GM21367 (cell line): ENCODE data around the gene SPOCK2.
A peak's percentile ranks its signal among the peaks of the same experiment; 100 is the strongest.

Experiments used
- ATAC-seq: cut with Tn5 transposase; IDR thresholded peaks from one replicate; pipeline ENCODE4 v1.9.1; 2021; ENCODE audit not compliant: unreplicated experiment

Gene SPOCK2

GRCh38 chr10:72058989-72059842 lies 29.1 kb downstream of the SPOCK2 start:
- ATAC-seq = no peak

- no peak for ATAC-seq
Measured at GRCh38 chr10:72058347-72058898, 29.9 kb downstream of the SPOCK2 start.

GRCh38 chr10:72056932-72057751 lies 31.2 kb downstream of the SPOCK2 start:
- no peak for ATAC-seq

GRCh38 chr10:72056113-72056512 lies 32.2 kb downstream of the SPOCK2 start:
- no peak for ATAC-seq

- ATAC-seq = no peak
Measured at GRCh38 chr10:72053690-72054089, 34.7 kb downstream of the SPOCK2 start.

- no peak for ATAC-seq
Measured at GRCh38 chr10:72050873-72051272, 37.5 kb downstream of the SPOCK2 start.

- ATAC-seq = no peak
Measured at GRCh38 chr10:72049969-72050781, 38.2 kb downstream of the SPOCK2 start.

GRCh38 chr10:72049472-72049871 lies 38.9 kb downstream of the SPOCK2 start:
- no peak for ATAC-seq

GRCh38 chr10:72048450-72049124 lies 39.8 kb downstream of the SPOCK2 start:
- peak; percentile 49 for ATAC-seq

GRCh38 chr10:72045586-72045985 lies 42.8 kb downstream of the SPOCK2 start:
- no peak for ATAC-seq

GRCh38 chr10:72044417-72045041 lies 43.8 kb downstream of the SPOCK2 start:
- ATAC-seq = no peak

- no peak for ATAC-seq
Measured at GRCh38 chr10:72043016-72043834, 45.1 kb downstream of the SPOCK2 start.

GRCh38 chr10:72041491-72041890 lies 46.9 kb downstream of the SPOCK2 start:
- ATAC-seq = no peak

- ATAC-seq = no peak
Measured at GRCh38 chr10:72039377-72039776, 49.0 kb downstream of the SPOCK2 start.

- ATAC-seq = no peak
Measured at GRCh38 chr10:72038458-72039001, 49.8 kb downstream of the SPOCK2 start.

GRCh38 chr10:72037811-72038210 lies 50.5 kb downstream of the SPOCK2 start:
- no peak for ATAC-seq

GRCh38 chr10:72037266-72037665 lies 51.1 kb downstream of the SPOCK2 start:
- ATAC-seq = no peak

- no peak for ATAC-seq
Measured at GRCh38 chr10:72035252-72035887, 53.0 kb downstream of the SPOCK2 start.
